ENCODE results near the gene MAP2. TPM values are rescaled to one million over a fixed set of nuclear protein-coding genes. Genes with fewer than 3 reads are reported as not detected.

Gene MAP2
- total RNA-seq, 1 experiment from 2014 or later = 7.4 TPM

GRCh38 chr2:209753020-209753419 lies 329.2 kb downstream of the MAP2 start (continued):
- TF ChIP-seq ELF1 (IDR thresholded peaks at IDR 0.05; ENCODE audit: borderline replicate concordance, low read depth) = no peak

GRCh38 chr2:209757163-209757562 lies 333.3 kb downstream of the MAP2 start:
- no peaks in the 10 kb centered on the region for H3K9me2 ChIP-seq (ENCODE audit: insufficient read depth)
- H3K9me3 ChIP-seq (ENCODE audit: control insufficient read depth in 1 of 2, insufficient read depth in 1 of 2, low read depth in 1 of 2, low read length in 2 of 2) = no peaks in the 10 kb centered on the region
- no peak overlapping the region for H2AFZ ChIP-seq (ENCODE audit: low read depth, low read length, poor library complexity, severe bottlenecking)
- H3K36me3 ChIP-seq (ENCODE audit: control insufficient read depth in 1 of 2, insufficient read depth in 2 of 2, low read length in 2 of 2) = no peaks in the 10 kb centered on the region
- ChIA-PET CTCF (no interaction called here), RAD21 (ENCODE audit: low non-redundant PET in 1 of 2, low total read pairs in 2 of 2, uncharacterized antibody in 2 of 2, unreplicated experiment in 2 of 2) (no interaction called here), POLR2A (no interaction called here)
- H4K20me1 ChIP-seq (ENCODE audit: insufficient read depth) = no peaks in the 10 kb centered on the region
- no peak for DNase-seq (ENCODE audit: low read depth, low spot score)
- no peak for ATAC-seq
- no peaks in the 10 kb centered on the region for H3K4me1 ChIP-seq (ENCODE audit: control insufficient read depth in 1 of 2, insufficient read depth in 2 of 2, low read length in 2 of 2)
- no peak overlapping the region for H3K4me3 ChIP-seq (replicated peaks in 1 of 2; ENCODE audit: low read depth in 1 of 2, low read length in 2 of 2)
- BruUV-seq (replicated peaks) = no TSS peak
- intact Hi-C loops (cut with micrococcal nuclease) = no loop called here
- no peaks in the 10 kb centered on the region for H3K27me3 ChIP-seq (ENCODE audit: insufficient read depth, low read length)
- H3K9ac ChIP-seq (ENCODE audit: low read length) = no peak overlapping the region
- TF ChIP-seq SIN3A (IDR thresholded peaks at IDR 0.05; ENCODE audit: low read depth) = no peak
- no peak for TF ChIP-seq FOSL1 (IDR thresholded peaks at IDR 0.05; ENCODE audit: low read depth)
- TF ChIP-seq CEBPB (IDR thresholded peaks at IDR 0.05; ENCODE audit: low read depth) = no peak
- no peak for TF ChIP-seq CBX3 (IDR thresholded peaks at IDR 0.05; ENCODE audit: low read depth)
- no peak overlapping the region for H3K4me2 ChIP-seq (ENCODE audit: low read length)
- no peak overlapping the region for H3K27ac ChIP-seq (ENCODE audit: low read depth, low read length)
- H3K79me2 ChIP-seq (ENCODE audit: insufficient read depth, low read length) = no peaks in the 10 kb centered on the region

GRCh38 chr2:209761566-209761965 lies 337.7 kb downstream of the MAP2 start:
- no peak overlapping the region for H3K4me2 ChIP-seq (ENCODE audit: low read length)
- CTCF ChIA-PET = no interaction called here
- no peak for TF ChIP-seq SRF (IDR thresholded peaks at IDR 0.05; ENCODE audit: low read depth)
- no peak for TF ChIP-seq TCF7L2 (IDR thresholded peaks at IDR 0.05; ENCODE audit: borderline replicate concordance, extremely low read depth, insufficient read depth, insufficient read length)
- no peak for TF ChIP-seq CEBPB (IDR thresholded peaks at IDR 0.05; ENCODE audit: low read depth)
- TF ChIP-seq EZH2 (IDR thresholded peaks at IDR 0.05) = no peak
- TF ChIP-seq JUND (IDR thresholded peaks at IDR 0.05) = no peak
- no peak for TF ChIP-seq EZH2phosphoT487 (IDR thresholded peaks at IDR 0.05; ENCODE audit: borderline replicate concordance)
- TF ChIP-seq RAD21 (IDR thresholded peaks at IDR 0.05; ENCODE audit: low read depth) = no peak
- TF ChIP-seq ZBTB33 (IDR thresholded peaks at IDR 0.05; ENCODE audit: extremely low read depth, insufficient replicate concordance, low read length) = no peak
- TF ChIP-seq POLR2AphosphoS5 (IDR thresholded peaks at IDR 0.05; ENCODE audit: low read depth, low read length) = no peak
- TF ChIP-seq REST (IDR thresholded peaks at IDR 0.05; ENCODE audit: low read depth) = no peak
- TF ChIP-seq YY1 (IDR thresholded peaks at IDR 0.05; ENCODE audit: extremely low read depth, insufficient replicate concordance, low read depth, low read length) = no peak
- no peak for TF ChIP-seq ZNF274 (IDR thresholded peaks at IDR 0.05; ENCODE audit: low read depth, low read length)

More at GRCh38 chr2:209761566-209761965, 337.7 kb downstream of the MAP2 start:
- Histone ChIP-seq H2AFZ (ENCODE audit: low read depth, low read length, poor library complexity, severe bottlenecking) (no peak overlapping the region), H3K9me2 (ENCODE audit: insufficient read depth) (no peaks in the 10 kb centered on the region), H3K4me3 (replicated peaks in 1 of 2; ENCODE audit: low read depth in 1 of 2, low read length in 2 of 2) (no peak overlapping the region), H3K27ac (ENCODE audit: low read depth, low read length) (no peak overlapping the region), H3K4me1 (ENCODE audit: control insufficient read depth in 1 of 2, insufficient read depth in 2 of 2, low read length in 2 of 2) (no peaks in the 10 kb centered on the region), H3K9ac (ENCODE audit: low read length) (no peak overlapping the region), H4K20me1 (ENCODE audit: insufficient read depth) (no peaks in the 10 kb centered on the region), H3K79me2 (ENCODE audit: insufficient read depth, low read length) (no peaks in the 10 kb centered on the region), H3K36me3 (ENCODE audit: control insufficient read depth in 1 of 2, insufficient read depth in 2 of 2, low read length in 2 of 2) (no peaks in the 10 kb centered on the region), H3K9me3 (ENCODE audit: control insufficient read depth in 1 of 2, insufficient read depth in 1 of 2, low read depth in 1 of 2, low read length in 2 of 2) (no peaks in the 10 kb centered on the region), H3K27me3 (ENCODE audit: insufficient read depth, low read length) (no peaks in the 10 kb centered on the region)
- ChIA-PET RAD21 (ENCODE audit: low non-redundant PET in 1 of 2, low total read pairs in 2 of 2, uncharacterized antibody in 2 of 2, unreplicated experiment in 2 of 2) (no interaction called here), POLR2A (no interaction called here)
- ATAC-seq = no peak
- intact Hi-C loops (cut with micrococcal nuclease) = no loop called here
- BruUV-seq (replicated peaks) = no TSS peak
- DNase-seq (ENCODE audit: low read depth, low spot score) = no peak
